ENCODE data around the gene IL3. TPM values are rescaled to one million over a fixed set of nuclear protein-coding genes. Genes with fewer than 3 reads are reported as not detected.

The IL3 gene
- total RNA-seq, 1 experiment from 2014 or later: not detected

- Histone ChIP-seq H3K36me3 (ENCODE audit: insufficient read depth, low read length, poor library complexity, severe bottlenecking) (no peaks in the 10 kb centered on the region), H3K4me1 (ENCODE audit: insufficient read depth, low read length, poor library complexity, severe bottlenecking) (no peaks in the 10 kb centered on the region), H3K27me3 (replicated peaks; ENCODE audit: insufficient read depth, low read depth, low read length, poor library complexity) (no peaks in the 10 kb centered on the region), H3K27ac (ENCODE audit: low read depth, low read length, poor library complexity, severe bottlenecking) (no peak overlapping the region), H3K4me3 (ENCODE audit: low read depth, low read length, poor library complexity, severe bottlenecking) (no peak overlapping the region), H3K9me3 (ENCODE audit: low read depth, low read length, poor library complexity, severe bottlenecking) (no peaks in the 10 kb centered on the region)
- no peak for TF ChIP-seq CTCF (conservative IDR thresholded peaks at IDR 0.05; ENCODE audit: low read depth, low read length)
- TF ChIP-seq EZH2 (IDR thresholded peaks at IDR 0.05; ENCODE audit: borderline replicate concordance, low read depth, low read length, poor library complexity, severe bottlenecking): no peak
- DNase-seq (ENCODE audit: low spot score): no peak
- intact Hi-C loops (cut with micrococcal nuclease; ENCODE audit: unreplicated experiment): no loop called here
- BruUV-seq (replicated peaks): no TSS peak
- CTCF ChIA-PET: interaction anchor here (1.1 kb wide), 1 partner anchor 11 kb away, joined by 3 read pairs; no protein-coding TSS in a partner anchor
- POLR2A ChIA-PET (ENCODE audit: low non-redundant PET): no interaction called here
These were observed 13.8 kb downstream of the IL3 start for GRCh38 chr5:132074091-132074771.

- no peak for DNase-seq (ENCODE audit: low spot score)
- Histone ChIP-seq H3K36me3 (ENCODE audit: insufficient read depth, low read length, poor library complexity, severe bottlenecking) (no peaks in the 10 kb centered on the region), H3K4me3 (ENCODE audit: low read depth, low read length, poor library complexity, severe bottlenecking) (no peak overlapping the region), H3K9me3 (ENCODE audit: low read depth, low read length, poor library complexity, severe bottlenecking) (no peaks in the 10 kb centered on the region), H3K27me3 (replicated peaks; ENCODE audit: insufficient read depth, low read depth, low read length, poor library complexity) (no peaks in the 10 kb centered on the region), H3K27ac (ENCODE audit: low read depth, low read length, poor library complexity, severe bottlenecking) (no peak overlapping the region), H3K4me1 (ENCODE audit: insufficient read depth, low read length, poor library complexity, severe bottlenecking) (no peaks in the 10 kb centered on the region)
- BruUV-seq (replicated peaks): no TSS peak
- POLR2A ChIA-PET (ENCODE audit: low non-redundant PET): no interaction called here
- TF ChIP-seq EZH2 (IDR thresholded peaks at IDR 0.05; ENCODE audit: borderline replicate concordance, low read depth, low read length, poor library complexity, severe bottlenecking) (no peak), CTCF (conservative IDR thresholded peaks at IDR 0.05; ENCODE audit: low read depth, low read length) (no peak)
- CTCF ChIA-PET: no interaction called here
- intact Hi-C loops (cut with micrococcal nuclease; ENCODE audit: unreplicated experiment): no loop called here
These were observed 14.6 kb downstream of the IL3 start for GRCh38 chr5:132074772-132075718.

- H3K4me3 ChIP-seq (ENCODE audit: low read depth, low read length, poor library complexity, severe bottlenecking): no peak overlapping the region
- H3K4me1 ChIP-seq (ENCODE audit: insufficient read depth, low read length, poor library complexity, severe bottlenecking): no peaks in the 10 kb centered on the region
- intact Hi-C loops (cut with micrococcal nuclease; ENCODE audit: unreplicated experiment): no loop called here
- ChIA-PET POLR2A (ENCODE audit: low non-redundant PET) (no interaction called here), CTCF (no interaction called here)
- no TSS peak for BruUV-seq (replicated peaks)
- H3K36me3 ChIP-seq (ENCODE audit: insufficient read depth, low read length, poor library complexity, severe bottlenecking): no peaks in the 10 kb centered on the region
- no peak for TF ChIP-seq CTCF (conservative IDR thresholded peaks at IDR 0.05; ENCODE audit: low read depth, low read length)
- TF ChIP-seq EZH2 (IDR thresholded peaks at IDR 0.05; ENCODE audit: borderline replicate concordance, low read depth, low read length, poor library complexity, severe bottlenecking): no peak
- no peak overlapping the region for H3K27ac ChIP-seq (ENCODE audit: low read depth, low read length, poor library complexity, severe bottlenecking)
- H3K9me3 ChIP-seq (ENCODE audit: low read depth, low read length, poor library complexity, severe bottlenecking): no peaks in the 10 kb centered on the region
- H3K27me3 ChIP-seq (replicated peaks; ENCODE audit: insufficient read depth, low read depth, low read length, poor library complexity): no peaks in the 10 kb centered on the region
- DNase-seq (ENCODE audit: low spot score): no peak
These were observed 15.2 kb downstream of the IL3 start for GRCh38 chr5:132075719-132076077.

All from A673 (cell line).